Putamen (tissue), 1 donor: ENCODE data around the gene FAM227A.

Experiments
- DNase-seq: peaks from one replicate; pipeline ENCODE4 v3.0.0-alpha.2; 2016; ENCODE audit warnings: low spot score

The FAM227A gene

DNA sequence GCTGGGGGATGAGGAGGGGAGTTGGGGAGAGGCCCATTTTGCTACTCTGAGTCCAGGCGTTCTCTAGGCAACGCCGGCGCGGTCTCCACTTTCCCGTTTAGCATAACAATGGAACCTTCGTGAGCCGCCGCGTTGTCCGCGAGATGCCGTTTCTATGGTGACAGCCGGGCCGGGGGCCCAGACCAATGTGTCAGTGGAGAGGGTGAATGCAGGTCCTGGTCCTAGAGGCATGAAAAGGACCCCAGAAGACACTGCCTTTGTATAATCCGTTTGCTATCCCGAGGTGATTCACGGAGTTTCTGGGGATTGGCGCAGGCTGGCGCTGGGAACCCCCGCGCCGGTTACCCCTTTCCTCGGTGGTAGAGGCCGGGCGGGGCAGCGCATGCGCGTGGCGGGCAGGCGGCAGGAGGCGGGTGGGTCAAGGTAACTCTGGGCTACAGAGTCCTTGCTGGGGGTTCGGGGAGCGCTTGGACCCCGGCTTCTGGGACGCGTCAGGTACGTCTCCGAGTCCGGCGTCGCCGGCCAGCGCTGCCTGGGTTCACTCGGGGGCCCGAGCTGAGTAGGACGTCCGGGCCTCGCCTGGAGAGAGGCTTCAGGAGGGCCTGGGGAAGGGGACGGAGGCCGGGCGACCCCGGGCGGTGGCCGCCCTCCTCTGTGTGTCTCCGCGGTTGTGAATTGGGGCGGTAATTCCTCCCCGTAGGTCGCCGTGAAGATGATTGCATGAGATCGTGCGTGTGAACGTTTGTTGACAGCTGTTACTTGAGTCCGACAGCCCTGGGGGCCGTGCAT lies at the start of gene FAM227A, which contains the start of gene CBY1:
TSS of gene FAM227A (minus strand) at position 137 of the 789 bp plus-strand sequence. CDS start 6,224 bp downstream, outside the sequence.
TSS of gene CBY1 (plus strand) at position 383 of the 789 bp plus-strand sequence. CDS start 11,417 bp downstream, outside the sequence.
- peak; percentile 88 for DNase-seq

DNA sequence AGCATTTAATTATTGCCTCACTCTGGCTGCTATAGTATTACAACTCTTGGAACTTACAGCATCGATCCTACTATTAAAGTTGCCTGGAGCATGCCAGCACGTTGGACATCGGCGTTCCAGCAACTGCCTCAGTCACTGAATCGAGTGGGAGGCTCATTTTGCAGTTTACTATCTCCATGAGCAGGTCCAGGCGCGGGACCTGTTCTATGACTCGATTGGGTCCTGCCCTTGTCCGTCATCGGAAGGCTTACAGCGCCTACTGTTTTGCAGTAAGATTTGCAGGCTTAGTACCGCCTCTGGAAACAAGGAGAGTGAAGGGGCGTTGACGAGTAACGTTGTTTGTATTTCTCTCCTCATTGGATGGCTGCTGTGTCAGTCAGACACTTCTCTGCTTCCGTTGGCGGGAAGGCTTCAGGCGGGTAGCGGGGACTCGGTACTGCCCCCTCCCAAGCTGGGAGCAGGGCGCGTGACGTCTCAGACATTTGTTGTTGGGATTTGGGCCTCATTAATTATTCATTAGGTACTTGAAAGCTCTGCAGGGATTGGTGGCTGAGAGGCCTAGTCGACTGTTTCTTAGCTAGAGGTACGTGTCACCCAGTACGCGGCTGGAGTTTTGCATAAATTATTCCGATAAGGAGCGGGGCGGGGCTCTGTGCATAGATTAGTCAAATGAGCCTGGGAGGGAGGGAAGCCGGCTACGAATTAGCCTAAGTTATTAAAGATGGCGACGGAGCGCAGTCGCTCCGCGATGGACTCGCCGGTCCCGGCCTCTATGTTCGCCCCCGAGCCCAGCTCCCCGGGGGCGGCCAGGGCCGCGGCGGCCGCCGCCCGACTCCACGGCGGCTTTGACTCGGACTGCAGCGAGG lies 49.3 kb upstream of the FAM227A start, which contains the start of gene GTPBP1:
TSS of gene GTPBP1 (plus strand) at position 710 of the 866 bp plus-strand sequence. CDS start at position 722, 12 bp downstream.
- DNase-seq: peak; percentile 100

DNA sequence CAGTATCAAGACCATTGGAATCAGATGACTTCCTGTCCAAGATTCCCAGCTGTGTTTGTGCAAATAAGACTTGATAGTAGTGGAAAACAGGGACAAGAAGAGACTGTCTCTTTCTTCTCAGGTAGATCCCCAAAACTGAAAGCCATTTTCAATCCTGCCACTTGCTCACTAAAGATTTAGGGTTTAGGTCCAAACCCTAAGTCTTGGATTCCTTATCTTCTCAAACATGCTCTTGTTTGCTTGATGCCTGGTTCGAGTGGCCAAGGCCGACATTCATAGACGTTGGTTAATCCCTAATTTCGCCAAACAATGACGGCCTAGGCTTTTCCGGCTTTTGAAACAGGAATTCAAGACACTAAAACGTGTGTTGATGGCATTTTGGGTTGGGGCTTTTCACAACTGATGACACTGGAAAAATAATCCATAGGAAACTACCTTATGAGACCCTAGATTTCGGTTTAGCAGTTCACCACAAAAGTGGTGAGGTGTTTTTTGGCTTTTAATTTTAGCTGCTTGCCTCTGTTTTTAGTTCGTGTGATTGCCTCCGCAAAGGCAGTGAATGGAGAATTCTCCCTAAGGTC lies 48.6 kb upstream of the FAM227A start:
- DNase-seq: no peak

DNA sequence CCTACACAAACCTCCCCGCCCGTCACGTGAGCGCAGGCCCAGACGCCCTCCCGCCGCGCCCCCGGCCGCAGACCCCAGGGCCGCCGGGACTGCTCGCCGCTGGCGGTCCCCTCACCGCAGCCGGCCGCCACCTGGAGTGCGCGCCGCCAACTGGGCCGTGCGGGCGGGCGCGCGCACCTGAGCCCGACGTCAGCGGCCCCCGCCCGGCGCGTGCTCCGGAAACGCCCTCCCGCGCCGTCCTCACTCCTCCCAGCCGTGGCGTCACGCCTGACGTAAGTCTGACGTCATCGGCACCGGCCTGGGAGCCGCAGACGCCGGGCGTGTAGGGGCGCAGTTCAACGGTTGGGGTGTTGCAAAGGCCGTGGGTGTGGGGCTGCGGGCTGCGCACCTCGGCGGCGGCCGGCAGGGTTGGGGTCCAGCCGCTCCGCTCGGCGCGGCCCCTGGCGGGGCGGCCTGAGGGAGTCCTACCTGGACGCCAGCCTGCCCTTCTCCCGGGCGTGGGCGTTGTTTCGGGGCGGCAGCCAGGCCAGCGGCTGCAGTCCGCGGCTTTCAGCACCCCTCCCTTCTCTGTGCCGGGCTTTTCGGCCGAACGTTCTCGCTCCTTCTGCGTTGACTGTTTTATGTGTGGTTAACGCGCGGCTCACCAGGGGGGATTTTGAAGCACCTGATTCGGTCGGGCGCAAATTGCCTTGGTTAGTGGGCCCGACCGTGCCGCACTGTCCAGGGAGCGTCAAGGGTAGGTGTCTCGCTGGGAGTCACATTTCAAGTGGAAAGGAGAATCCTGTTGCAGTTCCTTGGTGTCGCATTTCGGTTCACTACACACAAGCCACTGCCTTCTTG lies 44.8 kb upstream of the FAM227A start, which contains the start of gene JOSD1:
TSS of gene JOSD1 (minus strand) at position 155 of the 840 bp plus-strand sequence. CDS start 956 bp downstream, outside the sequence.
- DNase-seq: peak; percentile 94

DNA sequence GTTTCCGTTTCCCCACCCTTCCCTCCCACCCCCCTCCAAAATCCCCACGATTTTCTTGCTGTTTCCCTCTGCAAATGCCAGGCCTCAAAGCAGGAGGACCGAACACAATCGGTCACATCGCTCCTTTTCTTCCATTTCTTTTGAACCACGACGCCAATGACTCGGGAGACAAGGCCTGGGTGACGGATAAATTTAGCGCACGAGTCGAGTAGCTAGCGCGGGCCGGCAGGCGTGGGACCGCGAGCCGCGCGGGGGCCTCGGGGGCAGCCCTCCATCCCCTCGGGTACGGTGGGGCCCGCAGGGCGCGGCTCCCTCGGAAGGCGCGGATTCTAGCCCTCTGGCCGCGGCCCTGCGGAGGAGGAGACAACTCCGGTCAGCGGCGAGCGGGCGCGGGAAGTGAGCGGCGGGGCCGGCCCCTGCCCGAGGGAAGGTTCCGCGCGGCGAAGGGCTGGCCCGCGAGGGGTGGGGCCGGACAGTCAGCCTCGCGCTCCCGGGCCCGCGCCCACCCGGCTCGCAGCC lies 44.1 kb upstream of the FAM227A start:
- DNase-seq: no peak

DNA sequence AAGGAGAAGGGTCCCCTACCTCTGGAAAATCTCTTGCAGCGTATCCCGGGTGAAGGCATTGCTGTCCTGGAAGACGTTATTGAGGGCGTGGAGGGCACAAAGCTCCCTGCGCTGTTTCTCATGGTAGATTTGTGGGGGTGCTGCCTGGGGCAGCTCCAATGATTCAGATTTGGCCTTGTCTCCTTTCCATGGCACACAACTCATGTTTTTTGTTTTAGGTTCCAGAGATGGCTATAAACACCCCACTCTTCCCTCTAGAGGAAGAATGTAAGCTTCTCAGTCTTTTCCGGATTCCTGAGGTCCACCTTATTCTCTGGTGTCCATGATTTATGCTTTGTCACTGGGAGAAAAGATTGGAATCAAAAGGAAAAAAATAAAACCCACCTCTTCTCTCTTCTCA lies 43.6 kb upstream of the FAM227A start:
- no peak for DNase-seq

DNA sequence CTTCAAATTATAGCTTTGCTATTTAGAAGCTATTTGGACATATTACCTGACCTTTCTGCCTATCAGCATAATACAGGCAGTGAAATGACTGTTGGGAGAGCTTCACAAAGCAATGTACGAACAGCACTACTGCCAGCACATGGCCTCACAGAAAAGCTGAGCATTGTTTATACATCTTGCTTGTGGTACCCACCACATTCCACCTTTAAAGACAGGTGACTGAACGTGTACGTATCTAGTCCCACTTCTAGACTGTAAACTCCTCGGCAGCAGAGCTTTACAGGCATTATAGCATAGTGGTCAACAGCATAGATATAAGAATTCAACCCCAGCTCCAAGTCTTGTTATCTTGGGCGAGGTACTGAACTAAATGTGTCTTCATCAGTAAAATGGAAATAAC lies 43.0 kb upstream of the FAM227A start:
- no peak for DNase-seq

DNA sequence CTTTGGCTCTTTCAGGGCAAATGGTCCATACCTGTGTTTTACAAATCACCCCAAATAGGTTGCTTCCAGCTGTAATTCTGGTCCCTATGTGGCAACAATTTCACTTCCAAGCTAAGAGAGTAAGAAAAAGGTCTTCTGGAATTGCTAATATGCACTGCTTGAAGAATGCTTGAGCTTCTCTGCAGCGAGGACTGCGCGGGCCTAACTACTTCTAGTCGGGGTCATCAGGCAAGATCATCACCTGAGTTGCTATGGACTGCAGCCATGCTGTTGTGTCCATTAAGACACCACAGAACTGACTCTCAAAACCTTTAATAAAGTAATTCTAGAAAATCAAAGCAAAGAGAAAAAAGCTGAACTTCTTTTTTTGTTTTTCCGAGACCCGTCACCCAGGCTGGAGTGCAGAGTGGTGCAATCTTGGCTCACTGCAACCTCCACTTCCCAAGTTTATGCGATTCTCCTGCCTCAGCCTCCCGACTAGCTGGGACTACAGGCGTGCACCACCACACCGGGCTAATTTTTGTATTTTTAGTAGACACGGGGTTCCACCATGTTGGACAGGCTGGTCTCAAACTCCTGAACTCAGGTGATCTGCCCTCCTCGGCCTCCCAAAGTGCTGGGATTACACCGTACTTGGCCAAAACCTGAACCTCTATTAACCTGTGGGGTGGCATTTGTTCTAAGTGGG lies 42.4 kb upstream of the FAM227A start:
- no peak for DNase-seq

DNA sequence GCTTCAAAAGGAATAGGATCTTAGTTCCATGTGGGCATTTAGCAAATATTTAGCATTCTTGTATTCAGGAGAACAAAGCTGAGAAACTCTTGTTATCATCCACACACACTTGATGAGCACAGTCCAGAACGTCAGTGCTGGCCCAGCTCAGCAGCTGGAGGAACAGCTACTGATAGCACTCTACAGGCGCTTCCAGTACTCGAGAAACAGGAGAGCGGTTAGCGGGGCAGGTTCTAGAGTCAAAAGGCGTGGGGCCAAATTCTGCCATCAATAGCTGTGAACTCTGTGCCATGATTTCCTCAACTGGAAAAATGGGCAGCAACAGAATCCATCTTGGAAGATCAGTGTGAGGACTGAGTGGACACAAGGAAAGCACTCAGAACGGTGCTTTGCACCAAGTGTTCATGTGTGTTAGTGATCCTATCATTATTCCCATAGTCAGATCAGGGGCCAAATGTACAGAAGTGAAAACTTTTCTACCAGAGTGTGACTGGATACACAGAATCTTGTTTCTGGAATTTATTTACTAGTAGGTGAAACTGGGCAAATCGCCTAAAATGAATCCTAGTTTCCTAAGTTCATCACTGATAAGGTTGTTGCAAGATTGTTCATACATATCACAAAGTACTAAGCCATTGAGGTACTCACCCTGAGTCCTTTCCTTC lies 41.4 kb upstream of the FAM227A start:
- DNase-seq: no peak

DNA sequence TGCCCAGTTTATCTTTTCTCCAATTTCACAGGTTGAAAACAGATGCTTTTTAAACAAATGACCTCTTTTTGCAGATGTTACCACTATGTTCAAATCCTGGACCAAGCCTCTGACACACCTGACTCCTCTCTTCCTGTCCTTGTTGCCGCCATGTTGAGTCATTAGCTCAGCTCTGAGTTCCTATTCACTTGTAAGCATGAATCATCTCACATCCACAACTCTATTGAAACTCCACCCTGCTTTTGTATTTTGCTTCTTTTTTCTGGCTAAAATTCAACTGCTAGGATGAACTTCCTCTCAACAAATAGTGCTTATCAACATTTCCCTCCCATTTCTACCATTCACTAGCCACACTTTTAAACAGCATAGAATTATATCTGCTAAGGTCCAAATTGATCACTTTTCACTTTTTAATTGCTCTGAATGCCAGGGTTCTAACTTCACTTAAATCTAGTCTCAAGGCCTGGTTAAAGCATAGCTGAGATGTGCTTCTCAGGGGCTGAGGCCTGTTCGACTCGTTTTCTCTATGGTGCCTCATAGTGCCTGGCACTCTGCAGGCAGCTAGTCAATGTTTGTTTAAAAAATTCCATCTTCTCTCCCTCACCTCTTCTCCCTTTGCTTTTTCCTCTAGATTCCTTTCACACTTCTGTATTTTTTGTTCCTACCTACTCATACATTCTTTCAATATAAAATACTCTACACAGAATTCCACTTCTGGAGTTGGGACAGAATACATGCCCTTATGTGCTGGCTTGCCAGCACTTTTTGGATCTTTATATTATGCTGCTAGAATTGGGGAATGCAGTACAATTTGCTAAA lies 40.6 kb upstream of the FAM227A start:
- no peak for DNase-seq

DNA sequence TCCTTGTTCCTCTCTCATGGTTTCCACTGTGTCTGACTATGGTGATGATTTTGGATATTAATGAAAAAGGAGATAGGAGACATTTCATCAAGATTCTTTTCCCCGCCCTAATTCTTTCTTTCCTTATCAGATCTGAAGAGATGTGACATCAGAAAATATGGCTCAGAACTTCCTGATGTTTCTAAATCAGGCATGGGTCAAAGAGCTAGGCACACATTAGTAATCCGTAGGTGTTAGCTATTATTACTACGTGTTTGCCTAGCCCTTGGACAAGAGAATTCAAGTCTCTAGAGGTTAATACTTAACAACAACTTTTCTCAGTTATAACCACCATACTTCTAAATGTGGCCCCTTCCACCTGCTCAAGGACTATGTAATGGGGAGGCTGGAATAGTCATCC lies 38.7 kb upstream of the FAM227A start:
- DNase-seq: no peak

DNA sequence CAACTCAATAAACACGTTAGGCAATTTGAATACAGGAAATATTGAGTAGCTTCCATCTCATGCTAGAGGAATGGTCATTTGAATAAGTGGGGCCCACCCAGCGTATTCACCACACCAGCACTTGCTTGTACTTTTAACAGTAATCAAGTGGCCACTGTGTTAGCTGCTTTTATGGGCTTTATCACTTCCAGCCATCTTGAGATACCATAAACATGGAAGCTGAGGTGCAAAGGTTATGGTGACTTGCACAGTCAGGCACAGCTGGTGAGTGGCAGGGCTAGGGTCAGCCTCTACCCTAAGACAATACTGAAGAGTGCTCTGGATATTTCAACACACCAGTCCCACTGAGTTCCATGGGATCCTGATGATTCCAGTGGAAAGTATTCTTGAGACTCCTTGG lies 37.9 kb upstream of the FAM227A start:
- DNase-seq: no peak

DNA sequence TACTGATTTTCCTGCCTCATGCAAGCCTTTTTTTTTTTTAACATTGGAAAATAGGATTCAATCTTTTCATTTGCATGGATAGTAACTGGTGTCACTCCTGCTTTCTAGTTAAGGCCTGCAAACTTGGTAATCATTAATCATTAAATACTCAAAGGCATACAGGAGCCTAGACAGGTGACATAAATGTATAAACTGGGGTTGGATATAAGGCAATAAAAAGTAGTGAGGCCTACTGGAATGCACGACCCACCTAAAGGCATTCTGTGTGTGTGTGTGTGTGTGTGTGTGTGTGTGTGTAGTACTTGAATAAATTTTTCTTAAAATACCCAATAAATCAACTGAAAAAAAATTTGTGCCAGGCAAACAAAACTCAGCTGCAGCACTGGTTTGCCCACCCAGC lies 33.5 kb upstream of the FAM227A start:
- no peak for DNase-seq

DNA sequence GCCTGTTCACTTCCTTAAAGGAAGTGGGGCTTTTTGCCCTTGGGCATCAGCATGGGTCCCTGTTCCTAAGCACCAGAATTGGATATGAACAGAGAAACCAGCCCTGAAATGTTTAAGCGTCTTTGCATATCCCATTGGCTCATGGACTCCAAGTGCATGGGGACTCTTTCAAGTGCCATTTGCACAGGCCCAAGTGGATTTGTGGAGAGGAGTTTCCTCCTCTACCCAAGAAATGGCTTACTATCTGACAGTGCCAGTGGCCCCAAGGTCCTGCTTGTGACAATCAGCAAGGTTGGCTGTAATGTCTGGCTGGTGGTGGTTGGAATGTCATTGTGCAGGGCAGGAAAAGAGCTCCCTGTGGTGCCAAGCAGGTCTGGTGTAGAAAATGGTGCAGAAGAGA lies 29.6 kb upstream of the FAM227A start:
- no peak for DNase-seq

DNA sequence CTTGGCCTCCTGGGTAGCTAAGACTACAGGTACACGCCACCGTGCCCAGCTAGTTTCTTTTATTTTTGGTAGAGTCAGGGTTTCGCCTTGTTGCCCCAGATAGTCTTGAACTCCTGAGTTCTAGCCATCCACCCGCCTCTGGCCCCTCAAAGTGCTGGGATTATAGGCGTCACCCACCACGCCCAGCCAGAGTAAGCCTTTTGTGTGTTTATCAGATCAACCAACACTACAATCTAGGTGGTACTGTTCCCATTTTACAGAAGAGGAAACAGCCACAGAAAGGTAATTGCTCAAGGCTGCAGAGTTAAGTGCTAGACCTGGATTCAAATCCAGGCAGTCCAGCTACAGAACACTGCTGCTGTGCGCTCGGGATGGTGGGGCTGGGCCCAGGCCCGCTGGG lies 28.7 kb upstream of the FAM227A start:
- DNase-seq: no peak

DNA sequence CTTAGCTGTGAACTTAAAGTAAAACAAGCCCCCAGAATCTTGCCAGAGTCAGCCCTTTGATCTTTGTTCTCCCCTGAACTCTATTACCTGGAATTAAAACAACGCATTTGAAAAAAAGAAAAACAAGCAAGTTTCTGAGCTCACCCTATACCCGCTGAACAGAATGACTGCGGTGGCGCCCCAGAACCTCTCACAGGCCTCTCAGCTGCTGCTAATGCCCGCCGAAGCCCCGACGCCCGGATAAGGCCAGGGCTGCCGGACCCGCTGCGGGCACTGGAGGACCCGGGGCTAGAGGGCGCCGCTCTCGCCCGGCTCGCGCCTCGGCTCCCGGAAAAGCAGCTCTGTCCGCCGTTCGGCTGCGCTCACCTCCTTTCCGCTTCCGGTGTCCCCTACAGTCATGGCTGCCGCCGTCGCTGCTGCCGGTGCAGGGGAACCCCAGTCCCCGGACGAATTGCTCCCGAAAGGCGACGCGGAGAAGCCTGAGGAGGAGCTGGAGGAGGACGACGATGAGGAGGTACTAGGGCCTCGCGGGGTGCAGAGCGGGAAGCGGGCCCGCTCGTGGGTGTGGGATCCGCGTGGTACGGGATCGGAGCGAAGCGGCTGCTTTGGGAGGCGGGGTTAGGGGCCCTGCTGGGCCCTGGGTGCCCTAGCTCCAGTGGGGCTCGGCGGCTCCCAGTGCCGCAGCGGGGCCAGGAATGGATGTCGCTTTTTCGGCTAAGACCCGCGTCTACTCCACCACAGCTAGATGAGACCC lies 25.6 kb upstream of the FAM227A start, which contains the start of gene TOMM22:
TSS of gene TOMM22 (plus strand) at position 376 of the 754 bp plus-strand sequence. CDS start at position 398, 22 bp downstream.
- peak; percentile 89 for DNase-seq

DNA sequence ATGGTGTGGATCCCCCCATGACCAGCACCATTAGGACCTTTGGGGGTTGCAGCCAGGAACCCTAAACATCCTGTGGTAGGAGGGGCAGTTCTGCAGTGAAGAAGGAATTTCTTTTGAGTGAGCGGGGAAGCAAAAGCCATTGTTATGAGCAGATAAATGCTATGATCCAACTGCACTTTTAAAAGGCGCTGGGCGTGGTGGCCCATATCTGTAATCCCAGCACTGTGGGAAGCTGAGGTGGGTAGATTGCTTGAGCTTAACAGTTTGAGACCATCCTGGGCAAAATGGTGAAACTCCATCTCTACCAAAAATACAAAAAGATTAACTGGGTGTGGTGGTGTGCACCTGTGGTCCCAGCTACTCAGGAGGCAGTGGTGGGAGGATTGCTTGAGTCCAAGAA lies 19.6 kb upstream of the FAM227A start:
- DNase-seq: no peak

DNA sequence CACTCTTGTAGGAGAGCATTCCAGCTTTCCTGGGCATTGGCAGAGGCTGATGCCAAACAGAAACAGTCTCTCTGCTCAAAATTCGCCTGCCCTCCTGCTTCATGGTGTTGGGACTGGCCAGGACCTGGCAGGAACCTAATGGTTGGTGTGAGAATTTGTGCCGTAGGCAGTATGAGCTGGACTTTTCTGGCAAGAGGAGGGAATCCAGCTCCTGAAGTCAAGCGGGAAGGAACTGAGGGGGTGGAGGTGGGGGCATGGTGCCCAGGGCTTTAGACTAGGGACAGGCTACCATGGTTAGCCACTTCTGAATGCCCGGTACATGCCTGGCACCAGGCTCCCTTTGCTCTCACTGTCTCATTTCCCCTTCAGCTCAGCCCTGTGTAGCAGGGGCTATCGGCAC lies 18.7 kb upstream of the FAM227A start:
- no peak for DNase-seq
